HepG2 (cell line): Measurements from ENCODE around the gene EZH1. TPM values are rescaled to one million over a fixed set of nuclear protein-coding genes. Genes with fewer than 3 reads are reported as not detected.

Source experiments
- ATAC-seq: fragments of 200-7000 bp; cut with Tn5 transposase; 3 replicates; pipeline ENCODE4 v1.9.1; 2020; ENCODE audit warnings: mild to moderate bottlenecking, moderate library complexity
- BruUV-seq: library from RNA; stranded (reverse); fragments of 400-500 nt; replicated peaks from 2 replicates; lab custom pipeline; 2021; lab: Mats Ljungman, UMichigan
- CTCF ChIA-PET: fragments of 300-600 bp; formaldehyde crosslinking; extraction: SDS; loops from one replicate; lab custom pipeline; 2021; ENCODE audit warnings: low total read pairs, inconsistent platforms, low intra/inter-chr PET ratio; lab: Yijun Ruan, JAX
- POLR2A ChIA-PET: fragments of 350-600 bp; sonication (Branson Sonifier 250); formaldehyde crosslinking; loops from one replicate; lab custom pipeline; 2020; ENCODE audit warnings: antibody characterized with exemption, inconsistent platforms; lab: Yijun Ruan, JAX
- DNase-seq: peaks from one replicate; pipeline ENCODE4 v3.0.0-alpha.2; 2015; ENCODE audit warnings: low spot score
- FAIRE-seq: peaks from 3 replicates; lab custom pipeline; 2011; peaks lifted over from hg19 to GRCh38; lab: Jason Lieb, UNC
- H2AFZ ChIP-seq: one replicate; pipeline ENCODE4 v1.6.1; 2011; ENCODE audit warnings: low read length, inconsistent platforms
- H3K27ac ChIP-seq: fragments of 300-600 bp; 3 replicates; pipeline ENCODE4 v1.8.0; 2011; ENCODE audit warnings: mixed run types, mild to moderate bottlenecking, mixed read lengths, low read length, inconsistent platforms; ENCODE audit not compliant: insufficient read depth; ENCODE audit errors: extremely low read length
- H3K27me3 ChIP-seq, 2 experiments: fragments of 200-600 bp in 1 of 2; 2 replicates in 1 of 2; 3 replicates in 1 of 2; pipeline versions ENCODE4 v1.6.0 to v1.8.0; 2011; ENCODE audit warnings: low read length in 2 of 2, mild to moderate bottlenecking in 2 of 2, moderate library complexity in 2 of 2, inconsistent platforms in 1 of 2; ENCODE audit not compliant: insufficient read depth in 2 of 2, control insufficient read depth in 1 of 2
- H3K36me3 ChIP-seq, 2 experiments: fragments of 200-600 bp in 1 of 2; replicated peaks in 1 of 2; 2 replicates in 1 of 2; 3 replicates in 1 of 2; pipeline versions ENCODE4 v1.5.1 to v1.8.0; 2011; ENCODE audit warnings: low read length in 2 of 2, inconsistent platforms in 1 of 2; ENCODE audit not compliant: insufficient read depth in 2 of 2, control insufficient read depth in 1 of 2
- H3K4me1 ChIP-seq: 2 replicates; pipeline ENCODE4 v1.5.1; 2012; ENCODE audit warnings: low read length, inconsistent platforms; ENCODE audit not compliant: insufficient read depth
- H3K4me2 ChIP-seq: 2 replicates; pipeline ENCODE4 v1.6.0; 2011; ENCODE audit warnings: low read depth, low read length, inconsistent platforms
- H3K4me3 ChIP-seq, 3 experiments: fragments of 200-600 bp in 1 of 3; sonication (generic), shearing (Covaris generic) in 1 of 3; replicated peaks in 1 of 3; 2 replicates each; pipeline ENCODE4 v1.5.1; 2011 to 2016; ENCODE audit warnings: low read length in 3 of 3, inconsistent platforms in 2 of 3, low read depth in 2 of 3, mild to moderate bottlenecking in 2 of 3, control low read depth in 1 of 3, mixed read lengths in 1 of 3; ENCODE audit not compliant: insufficient read depth in 1 of 3
- H3K79me2 ChIP-seq: one replicate; pipeline ENCODE4 v1.6.1; 2011; ENCODE audit warnings: low read length, inconsistent platforms; ENCODE audit not compliant: insufficient read depth
- H3K9ac ChIP-seq: 2 replicates; pipeline ENCODE4 v1.6.0; 2011; ENCODE audit warnings: mild to moderate bottlenecking, low read depth, low read length, inconsistent platforms; ENCODE audit not compliant: insufficient read depth
- H3K9me3 ChIP-seq: 2 replicates; pipeline ENCODE4 v1.5.1; 2012; ENCODE audit warnings: mild to moderate bottlenecking, low read length
- H4K20me1 ChIP-seq: 2 replicates; pipeline ENCODE4 v1.6.0; 2011; ENCODE audit warnings: inconsistent platforms, mild to moderate bottlenecking, low read length, moderate library complexity; ENCODE audit not compliant: insufficient read depth
- GFI1 ChIP-seq: sonication (generic); formaldehyde crosslinking; IDR thresholded peaks from 2 replicates; pipeline ENCODE4 v1.5.0; 2020; ENCODE audit warnings: missing genetic modification reagents, mild to moderate bottlenecking, borderline replicate concordance
- HOXA5 ChIP-seq: sonication (generic); formaldehyde crosslinking; IDR thresholded peaks from 2 replicates; pipeline ENCODE4 v1.4.0; 2020; ENCODE audit warnings: missing genetic modification reagents
- MIER3 ChIP-seq: IDR thresholded peaks from 2 replicates; pipeline ENCODE4 v1.6.1; 2016; ENCODE audit warnings: missing compliant biosample characterization, borderline replicate concordance
- ZNF292 ChIP-seq: sonication (generic); formaldehyde crosslinking; IDR thresholded peaks from 2 replicates; pipeline ENCODE4 v1.8.1; 2022; ENCODE audit warnings: mild to moderate bottlenecking, low read depth, missing genetic modification reagents, borderline replicate concordance
- ZNF451 ChIP-seq: sonication (generic); formaldehyde crosslinking; IDR thresholded peaks from 2 replicates; pipeline ENCODE4 v1.5.0; 2020; ENCODE audit warnings: mild to moderate bottlenecking, missing genetic modification reagents
- ZNF773 ChIP-seq: sonication (generic); formaldehyde crosslinking; IDR thresholded peaks from 2 replicates; pipeline ENCODE4 v1.4.0; 2020; ENCODE audit warnings: missing genetic modification reagents, borderline replicate concordance
- ZNF781 ChIP-seq: sonication (generic); formaldehyde crosslinking; IDR thresholded peaks from 2 replicates; pipeline ENCODE4 v1.5.1; 2020; ENCODE audit warnings: borderline replicate concordance, mild to moderate bottlenecking, missing genetic modification reagents; ENCODE audit errors: not compliant biosample characterization
- WGBS: methylation state at CpG from one replicate; pipeline ENCODE4 v1.1.6; 2017; ENCODE audit warnings: low lambda C conversion rate; 5-methylcytosine and 5-hydroxymethylcytosine counted together
- in situ Hi-C: cut with HindIII; loops from 2 replicates; pipeline ENCODE4 v1.10.0; 2017; ENCODE audit warnings: low pct_unique_long_range_greater_than_20kb; ENCODE audit not compliant: extremely low pct_ligation_motif_present
- intact Hi-C: fragments of 100-400 bp; cut with micrococcal nuclease; formaldehyde crosslinking; loops from one replicate; pipeline ENCODE4 v1.10.0; 2022; ENCODE audit not compliant: unreplicated experiment
- polyA plus RNA-seq, 8 experiments: library from polyadenylated mRNA; depleted of rRNA in 3 of 8; stranded (reverse) in 7 of 8; unstranded in 1 of 8; fragments of >200 nt; fragmentation: Illumina TruSeq in 4 of 8; extraction: Trizol in 4 of 8; gene quantifications; 2 replicates each; pipeline versions ENCODE4 v1.2.1 to v1.2.3, GENCODE V29; 2011 to 2016; ENCODE audit warnings: low read depth in 4 of 8, missing spikeins in 1 of 8, mixed read lengths in 1 of 8; ENCODE audit not compliant: insufficient read depth in 1 of 8
- total RNA-seq, 5 experiments: library from RNA; depleted of rRNA; stranded (reverse); fragments of >200 nt; fragmentation: Illumina TruSeq; extraction: Trizol; gene quantifications; 2 replicates each; pipeline ENCODE4 v1.2.3, GENCODE V29; 2016; ENCODE audit warnings: low read depth in 1 of 5
- TF ChIP-seq, protein P1 (sequence below): IDR thresholded peaks from 2 replicates; pipeline ENCODE4 v1.6.1; 2016; ENCODE audit warnings: missing genetic modification reagents, missing compliant biosample characterization

The EZH1 gene
- total and polyA plus RNA-seq, 2 of the 13 experiments (the other 11 are each of a cell fraction or from before 2014, with no cell fraction given): 11.6 to 24.0 TPM

DNA sequence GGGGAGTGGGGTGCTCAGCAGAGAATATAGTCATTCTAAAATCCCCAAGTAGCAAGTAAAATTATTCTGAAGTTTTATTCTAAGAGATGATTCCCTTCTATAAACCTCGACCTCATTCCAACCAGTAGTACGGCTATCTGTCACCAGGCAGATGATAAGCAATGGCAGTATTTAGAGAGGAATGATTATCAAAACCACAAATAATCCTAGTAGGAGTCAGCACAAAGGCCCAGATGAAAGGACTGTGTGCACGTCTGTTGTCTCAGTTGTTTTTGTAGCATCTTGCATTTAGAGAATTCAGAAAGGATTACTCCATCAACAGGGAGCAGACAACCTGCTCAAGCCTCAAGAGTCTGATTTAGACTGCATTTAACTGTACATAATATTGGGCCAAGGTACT lies 21.2 kb downstream of the EZH1 start:
- no peak overlapping the region for H3K4me2 ChIP-seq
- in situ Hi-C loops: loop anchor here (5.0 kb wide), 1 partner anchor 39 kb away; the partner anchor contains the start of gene RAMP2
- intact Hi-C loops: no loop called here
- ChIA-PET CTCF (no interaction called here), POLR2A (no interaction called here)
- no peaks in the 10 kb centered on the region for H3K9me3 ChIP-seq
- no peaks in the 10 kb centered on the region for H3K79me2 ChIP-seq
- H3K4me1 ChIP-seq: no peaks in the 10 kb centered on the region
- no TSS peak for BruUV-seq
- no peak for TF ChIP-seq GFI1 (CRISPR knock-in tag)
- TF ChIP-seq ZNF451 (CRISPR knock-in tag): no peak
- no peak for TF ChIP-seq ZNF781 (CRISPR knock-in tag)
- TF ChIP-seq ZNF292: no peak
- no peak for TF ChIP-seq MIER3 (CRISPR knock-in tag)
- TF ChIP-seq HOXA5: no peak
- no peak for TF ChIP-seq ZNF773
- TF ChIP-seq, protein P1, sequence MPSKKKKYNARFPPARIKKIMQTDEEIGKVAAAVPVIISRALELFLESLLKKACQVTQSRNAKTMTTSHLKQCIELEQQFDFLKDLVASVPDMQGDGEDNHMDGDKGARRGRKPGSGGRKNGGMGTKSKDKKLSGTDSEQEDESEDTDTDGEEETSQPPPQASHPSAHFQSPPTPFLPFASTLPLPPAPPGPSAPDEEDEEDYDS (CRISPR knock-in tag): no peak
- H3K36me3 ChIP-seq: peaks cover 11 to 42% of the 10 kb centered on the region in 2 experiments
- ATAC-seq: no peak
- no peak overlapping the region for H3K9ac ChIP-seq
- no peaks in the 10 kb centered on the region for H3K27me3 ChIP-seq
- WGBS: 89% methylated on average over 3 of the region's 3 CpGs
- no peak overlapping the region for H3K4me3 ChIP-seq
- no peak overlapping the region for H3K27ac ChIP-seq
- H4K20me1 ChIP-seq: no peaks in the 10 kb centered on the region
- no peak for DNase-seq
- FAIRE-seq: no peak
- H2AFZ ChIP-seq: no peak overlapping the region
